HG03571 (cell line): Measurements from ENCODE around the gene C1QTNF4.
"Not testable (repeated sequence)": the region's sequence is repeated elsewhere in the genome, so short reads cannot be mapped to it uniquely, and the experiment has no call there.

Source experiments
- ATAC-seq: cut with Tn5 transposase; IDR thresholded peaks from one replicate; pipeline ENCODE4 v1.9.1; 2021; ENCODE audit not compliant: unreplicated experiment

Gene C1QTNF4

DNA sequence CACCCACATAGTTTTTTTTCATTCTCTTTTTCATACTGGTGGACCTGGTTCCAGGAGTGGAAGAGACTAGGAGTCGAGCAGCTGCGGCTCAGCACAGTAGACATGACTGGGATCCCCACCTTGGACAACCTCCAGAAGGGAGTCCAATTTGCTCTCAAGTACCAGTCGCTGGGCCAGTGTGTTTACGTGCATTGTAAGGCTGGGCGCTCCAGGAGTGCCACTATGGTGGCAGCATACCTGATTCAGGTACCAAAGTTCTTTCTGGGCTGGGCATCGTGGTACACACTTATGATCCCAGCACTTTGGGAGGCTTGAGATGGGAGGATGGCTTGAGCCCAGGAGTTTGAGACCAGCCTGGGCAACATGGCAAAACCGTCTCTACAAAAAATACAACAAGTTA is 24.6 kb downstream of the C1QTNF4 start:
- no peak for ATAC-seq

DNA sequence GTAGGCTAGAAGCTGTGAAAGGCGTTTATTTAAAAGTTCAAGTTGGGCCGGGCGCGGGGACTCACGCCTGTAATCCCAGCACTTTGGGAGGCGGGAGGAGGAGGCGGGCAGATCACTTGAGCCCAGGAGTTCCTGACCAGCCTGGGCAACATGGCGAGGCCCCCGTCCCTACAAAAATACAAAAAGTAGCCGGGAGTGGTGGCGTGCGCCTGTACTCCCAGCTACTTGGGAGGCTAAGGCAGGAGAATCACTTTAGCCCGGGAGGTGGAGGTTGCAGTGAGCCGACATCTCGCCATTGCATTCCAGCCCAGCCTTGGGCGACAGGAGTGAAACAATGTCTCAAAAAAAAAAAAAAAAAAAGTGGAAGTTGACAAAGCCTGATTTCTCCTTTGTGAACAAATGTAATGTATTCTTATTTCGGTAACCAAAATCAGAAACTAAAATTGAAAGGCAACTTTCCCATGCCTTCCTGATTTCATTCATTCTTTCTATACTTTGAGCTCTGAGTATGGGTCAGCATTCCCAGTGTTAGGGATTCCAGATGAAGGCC is 28.0 kb downstream of the C1QTNF4 start:
- ATAC-seq, result peak; percentile 4

DNA sequence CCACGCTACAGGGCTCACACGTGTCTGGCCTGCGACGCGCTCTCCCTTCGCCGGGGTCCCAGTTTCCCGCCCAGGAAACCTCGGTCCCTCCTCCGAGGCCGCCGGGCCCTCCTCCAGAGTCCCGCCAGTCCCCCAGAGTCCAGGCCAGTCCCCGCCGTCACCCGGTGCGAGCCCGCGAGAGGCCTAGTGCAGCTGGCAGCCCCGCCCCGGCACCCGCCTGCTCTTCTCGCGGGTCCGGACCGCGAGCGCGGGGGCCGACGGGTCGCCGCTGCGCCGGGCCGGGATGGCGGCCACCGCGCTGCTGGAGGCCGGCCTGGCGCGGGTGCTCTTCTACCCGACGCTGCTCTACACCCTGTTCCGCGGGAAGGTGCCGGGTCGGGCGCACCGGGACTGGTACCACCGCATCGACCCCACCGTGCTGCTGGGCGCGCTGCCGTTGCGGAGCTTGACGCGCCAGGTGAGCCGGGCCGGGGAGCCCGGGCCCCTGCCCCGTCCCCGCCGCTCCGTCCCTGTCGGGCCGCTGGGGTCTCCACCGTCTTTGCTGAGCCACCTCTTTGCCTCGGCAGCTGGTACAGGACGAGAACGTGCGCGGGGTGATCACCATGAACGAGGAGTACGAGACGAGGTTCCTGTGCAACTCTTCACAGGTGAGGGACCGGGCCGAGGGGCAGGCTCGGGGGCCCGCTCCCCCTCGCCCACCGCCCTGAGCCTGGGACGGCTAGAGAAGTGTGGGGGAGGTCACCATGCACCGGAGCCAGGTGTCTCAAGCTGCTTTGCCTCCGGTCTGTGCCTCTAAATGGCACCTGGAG is 28.7 kb downstream of the C1QTNF4 start, which contains the start of gene PTPMT1:
PTPMT1 (plus strand) TSS at position 260 of the 809 bp plus-strand sequence; CDS start at position 284, 24 bp downstream.
- peak; percentile 87 for ATAC-seq

DNA sequence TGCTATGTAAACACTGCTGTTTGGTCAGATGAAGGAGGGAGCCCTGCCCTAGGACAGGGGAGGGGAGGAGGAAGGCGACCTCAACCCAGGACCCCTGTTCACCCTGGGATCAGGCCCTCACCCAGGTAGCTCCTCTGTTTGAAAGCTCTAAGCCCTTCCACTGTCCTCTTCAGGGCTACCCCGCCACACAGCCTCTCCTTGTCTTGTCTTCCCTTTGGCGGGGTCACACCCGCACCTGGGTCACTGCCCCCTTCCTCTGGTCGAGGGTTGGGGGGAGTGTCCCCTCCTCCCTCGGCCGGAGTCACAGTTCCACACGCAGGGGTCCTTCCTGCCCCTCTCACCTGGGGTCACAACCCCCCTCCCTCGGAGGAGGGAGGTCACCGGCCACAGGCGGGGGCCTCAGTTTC is 29.3 kb downstream of the C1QTNF4 start:
- ATAC-seq, result peak; percentile 12

DNA sequence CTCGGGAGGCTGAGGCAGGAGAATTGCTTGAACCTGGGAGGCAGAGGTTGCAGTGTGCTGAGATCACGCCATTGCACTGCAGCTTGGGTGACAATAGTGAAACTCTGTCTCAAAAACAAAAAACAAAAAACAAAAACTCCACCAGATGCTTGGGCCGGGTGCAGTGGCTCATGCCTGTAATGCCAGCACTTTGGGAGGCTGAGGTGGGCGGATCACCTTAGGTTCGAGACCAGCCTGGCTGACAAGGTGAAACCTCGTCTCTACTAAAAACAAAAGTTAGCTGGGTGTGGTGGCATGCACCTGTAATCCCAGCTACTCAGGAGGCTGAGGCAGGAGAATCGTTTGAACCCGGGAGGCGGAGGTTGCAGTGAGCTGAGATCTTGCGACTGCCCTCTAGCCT is 29.8 kb downstream of the C1QTNF4 start:
- not testable (repeated sequence) for ATAC-seq

DNA sequence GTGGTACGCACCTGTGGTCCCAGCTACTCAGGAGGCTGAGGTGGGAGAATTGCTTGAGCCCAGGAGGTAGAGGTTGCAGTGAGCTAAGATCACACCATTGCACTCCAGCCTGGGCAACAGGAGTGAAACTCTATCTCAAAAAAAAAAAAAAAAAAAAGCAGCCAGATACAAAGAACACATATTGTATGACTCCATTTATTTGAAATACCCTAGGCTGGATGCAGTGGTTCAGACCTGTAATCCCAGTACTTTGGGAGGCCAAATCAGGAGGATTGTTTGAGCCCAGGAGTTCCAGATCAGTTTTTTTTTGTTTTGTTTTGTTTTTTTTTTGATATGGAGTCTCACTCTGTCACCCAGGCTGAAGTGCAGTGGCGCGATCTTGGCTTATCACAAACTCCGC is 31.8 kb downstream of the C1QTNF4 start:
- not testable (repeated sequence) for ATAC-seq

DNA sequence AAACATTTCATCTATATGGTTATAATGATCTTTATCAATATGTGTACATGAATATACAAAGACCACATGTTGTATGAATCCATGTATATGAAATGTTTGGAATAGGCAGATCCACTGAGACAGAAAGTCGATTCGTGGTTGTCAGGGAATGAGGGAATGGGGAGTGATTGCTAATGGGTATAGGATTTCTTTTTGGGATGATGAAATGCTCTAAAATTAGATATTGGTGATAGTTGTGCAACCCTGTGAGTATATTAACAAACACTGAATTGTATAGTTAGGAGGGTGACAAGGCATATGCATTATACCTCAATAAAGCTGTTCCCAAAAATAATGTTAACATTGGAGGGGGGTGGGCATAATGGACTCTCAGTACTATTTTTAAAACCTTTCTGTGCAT is 33.8 kb downstream of the C1QTNF4 start:
- no peak for ATAC-seq

DNA sequence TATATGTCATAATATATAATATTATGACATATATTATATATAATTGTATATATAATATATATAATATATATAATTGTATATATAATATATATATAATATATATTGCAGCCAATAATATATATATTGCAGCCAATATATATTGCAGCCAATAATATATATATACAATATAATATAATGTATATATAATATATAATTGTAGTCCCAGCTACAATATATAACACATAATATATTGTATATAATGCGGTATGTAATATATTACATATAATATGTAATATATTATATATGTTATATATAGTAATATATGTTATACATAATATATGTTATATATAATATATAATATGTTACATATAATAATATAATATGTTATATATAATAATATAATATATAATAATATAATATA is 35.5 kb downstream of the C1QTNF4 start:
- no peak for ATAC-seq

DNA sequence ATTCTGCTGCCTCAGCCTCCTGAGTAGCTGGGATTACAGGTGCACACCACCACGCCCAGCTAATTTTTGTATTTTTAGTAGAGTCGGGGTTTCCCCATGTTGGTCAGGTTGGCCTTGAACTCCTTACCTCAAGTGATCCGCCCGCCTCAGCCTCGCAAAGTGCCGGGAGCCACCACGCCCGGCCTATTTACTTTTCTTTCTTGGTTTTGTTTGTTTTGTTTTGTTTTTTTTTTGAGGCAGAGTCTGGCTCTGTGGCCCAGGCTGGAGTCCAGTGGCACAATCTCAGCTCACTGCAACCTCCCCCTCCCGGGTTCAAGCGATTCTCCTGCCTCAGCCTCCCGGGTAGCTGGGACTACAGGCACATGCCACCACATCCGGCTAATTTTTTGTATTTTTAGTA is 37.2 kb downstream of the C1QTNF4 start:
- not testable (repeated sequence) for ATAC-seq

DNA sequence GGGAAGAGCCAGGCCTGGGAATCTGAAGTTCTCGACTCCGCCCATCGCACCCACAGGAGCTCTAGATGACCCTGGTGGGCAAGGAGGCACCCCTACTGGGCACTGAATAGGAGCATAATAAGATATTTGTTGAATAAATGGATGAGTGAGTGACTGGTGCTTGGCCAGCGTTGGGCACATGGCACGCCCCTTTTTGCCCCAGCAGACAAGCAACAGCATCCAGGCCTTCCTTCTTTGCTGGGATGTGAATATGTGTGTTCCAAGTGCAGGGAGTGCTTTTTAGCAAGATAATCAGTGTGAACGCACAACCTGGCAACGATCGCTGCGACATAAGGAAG is 40.8 kb downstream of the C1QTNF4 start:
- peak; percentile 18 for ATAC-seq

DNA sequence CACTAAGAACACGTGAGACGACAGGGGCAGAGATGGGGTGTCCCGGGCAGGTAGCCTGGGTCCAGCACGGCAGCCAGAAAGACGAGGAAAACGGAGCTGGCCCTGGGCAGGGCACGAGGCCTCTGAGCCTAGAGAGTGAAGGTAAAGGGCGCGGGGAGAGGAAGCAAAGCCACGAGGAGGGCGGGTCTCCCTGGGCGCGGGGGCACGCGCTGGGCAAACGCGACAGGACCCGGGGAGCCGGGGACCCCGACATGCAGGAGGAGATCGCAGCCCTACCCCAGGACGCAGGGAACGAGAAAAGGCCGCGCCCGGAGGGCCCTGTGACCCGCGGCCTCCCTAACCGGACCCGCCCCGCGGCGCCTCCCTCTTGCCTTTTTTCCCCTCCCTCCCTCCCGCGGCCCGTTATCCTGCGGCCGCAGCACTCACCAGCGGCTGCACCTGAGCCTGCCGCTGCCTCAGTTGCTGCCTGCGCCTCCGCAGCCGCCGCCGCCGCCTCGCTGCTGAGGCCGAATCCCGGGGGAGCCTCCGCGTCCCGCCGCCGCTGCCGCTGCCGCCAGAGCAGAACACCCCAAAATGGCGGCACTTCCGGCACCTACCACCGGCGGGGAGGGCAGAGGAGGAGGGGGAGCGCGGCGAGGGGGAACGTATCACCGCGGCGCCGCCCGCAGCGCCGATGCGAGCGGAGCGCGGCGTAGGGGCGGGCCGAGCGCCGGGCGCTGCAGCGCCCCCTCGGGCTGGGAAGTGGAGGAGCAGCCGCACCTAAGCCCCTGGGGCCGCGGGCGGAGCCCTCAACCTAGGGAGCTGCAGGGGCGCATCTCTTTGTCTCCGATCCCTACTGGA is 41.4 kb downstream of the C1QTNF4 start, which contains the start of gene CELF1:
CELF1 (minus strand) TSS at position 567 of the 840 bp plus-strand sequence. CDS start 53,609 bp downstream, outside the sequence.
- ATAC-seq, result peak; percentile 91

DNA sequence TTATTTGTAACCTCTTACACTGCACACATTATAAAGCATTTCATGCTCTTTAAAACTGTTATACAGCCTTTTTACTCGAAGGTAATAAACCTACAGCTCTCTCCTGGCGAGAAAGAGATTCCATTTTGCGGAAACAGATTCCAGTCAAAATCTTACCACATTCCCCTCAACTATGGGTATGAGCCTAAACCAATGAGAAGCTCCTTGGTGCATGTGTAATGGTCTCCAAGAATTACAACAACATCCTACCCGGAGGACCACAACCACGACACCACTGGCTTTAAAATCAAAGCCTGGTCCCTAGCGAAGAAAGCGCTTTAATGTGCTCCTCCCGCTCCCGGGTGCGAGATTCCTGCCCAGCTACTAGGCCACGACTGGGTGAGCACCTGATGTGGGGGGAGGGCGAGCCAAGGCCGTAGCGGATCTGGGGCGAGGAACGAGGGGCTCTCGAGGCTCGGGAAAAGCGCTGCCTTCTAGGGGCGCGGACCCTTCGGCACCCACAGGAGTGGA is 42.1 kb downstream of the C1QTNF4 start:
- no peak for ATAC-seq

DNA sequence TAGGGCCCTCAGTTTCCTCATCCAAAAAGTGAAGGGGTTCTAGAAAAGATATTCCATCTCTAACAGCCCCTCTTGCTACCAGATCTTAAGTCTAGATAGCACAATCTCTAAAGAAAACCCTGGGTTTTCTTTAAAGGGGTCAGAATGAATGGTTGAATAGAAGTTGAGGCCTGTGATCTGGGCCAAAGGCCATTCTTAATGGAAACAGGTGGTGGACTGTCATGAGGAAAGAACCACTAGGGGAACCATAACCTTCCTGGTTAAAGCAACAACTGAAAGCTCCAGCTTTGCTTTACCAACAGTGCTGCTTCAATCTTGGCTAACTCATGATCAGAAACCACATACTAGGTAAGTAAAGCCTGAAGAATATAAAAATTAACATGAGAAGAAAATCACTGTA is 43.1 kb downstream of the C1QTNF4 start:
- ATAC-seq, result no peak

DNA sequence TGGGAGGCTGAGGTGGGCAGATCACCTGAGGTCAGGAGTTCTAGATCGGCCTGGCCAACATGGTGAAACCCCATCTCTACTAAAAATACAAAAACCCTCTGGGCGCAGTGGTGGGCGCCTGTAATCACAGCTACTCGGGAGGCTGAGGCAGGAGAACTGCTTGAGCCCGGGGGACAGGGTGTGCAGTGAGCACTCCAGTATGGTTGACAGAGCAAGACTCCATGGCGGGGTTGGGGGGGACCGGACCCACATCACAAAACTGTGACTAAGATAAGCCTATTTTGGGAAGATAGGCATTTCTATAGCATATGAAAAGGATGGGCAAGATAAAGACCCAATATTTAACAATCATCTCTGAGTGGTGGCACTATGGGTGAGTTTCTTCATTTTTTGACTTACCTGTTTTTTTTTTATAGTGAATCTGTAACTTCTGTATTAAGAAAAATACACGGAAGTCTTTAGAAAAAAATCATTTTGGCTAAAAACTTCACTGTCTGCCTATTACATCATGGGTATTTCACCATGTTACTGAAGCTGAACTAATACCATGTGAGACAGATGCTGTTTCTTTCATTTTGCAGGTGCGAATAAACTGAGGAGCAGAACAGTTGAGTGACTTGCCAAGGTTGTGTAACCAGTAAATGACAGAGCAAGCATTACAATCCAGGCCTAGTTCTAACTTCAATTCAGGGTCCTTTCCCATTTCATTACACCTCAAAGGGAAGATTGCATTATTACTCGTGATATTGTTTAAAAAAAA is 43.7 kb downstream of the C1QTNF4 start:
- ATAC-seq, result no peak

DNA sequence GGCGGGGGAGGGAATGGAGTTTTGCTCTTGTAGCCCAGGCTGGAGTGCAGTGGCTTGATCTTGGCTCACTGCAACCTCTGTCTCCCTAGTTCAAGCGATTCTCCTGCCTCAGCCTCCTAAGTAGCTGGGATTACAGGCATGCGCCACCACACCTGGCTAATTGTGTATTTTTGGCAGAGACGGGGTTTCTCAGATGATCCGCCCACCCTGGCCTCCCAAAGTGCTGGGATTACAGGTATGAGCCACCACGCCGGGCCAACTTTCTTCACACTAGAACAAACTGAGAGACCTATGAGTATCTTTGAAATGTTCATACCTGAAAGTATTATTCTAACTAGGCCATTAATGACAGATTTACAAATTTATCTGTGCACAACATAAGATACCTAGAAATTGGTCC is 47.9 kb downstream of the C1QTNF4 start:
- not testable (repeated sequence) for ATAC-seq

DNA sequence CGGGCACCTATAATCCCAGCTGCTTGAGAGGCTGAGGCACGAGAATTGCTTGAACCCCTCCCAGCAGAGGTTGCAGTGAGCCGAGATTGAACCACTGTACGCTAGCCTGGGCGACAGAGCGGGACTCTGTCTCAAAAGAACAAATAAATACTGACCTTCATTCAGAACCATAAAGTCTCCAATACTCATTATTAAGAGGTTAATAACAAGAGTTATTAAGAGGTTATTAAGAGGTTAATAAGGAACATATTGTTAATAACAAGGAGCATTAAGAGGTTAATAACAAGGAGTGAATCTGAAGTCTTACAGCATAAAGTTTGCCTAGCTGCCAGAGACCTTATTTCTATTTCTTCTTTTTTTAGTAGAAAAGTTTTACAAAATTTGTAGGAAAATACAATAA is 48.9 kb downstream of the C1QTNF4 start:
- no peak for ATAC-seq

DNA sequence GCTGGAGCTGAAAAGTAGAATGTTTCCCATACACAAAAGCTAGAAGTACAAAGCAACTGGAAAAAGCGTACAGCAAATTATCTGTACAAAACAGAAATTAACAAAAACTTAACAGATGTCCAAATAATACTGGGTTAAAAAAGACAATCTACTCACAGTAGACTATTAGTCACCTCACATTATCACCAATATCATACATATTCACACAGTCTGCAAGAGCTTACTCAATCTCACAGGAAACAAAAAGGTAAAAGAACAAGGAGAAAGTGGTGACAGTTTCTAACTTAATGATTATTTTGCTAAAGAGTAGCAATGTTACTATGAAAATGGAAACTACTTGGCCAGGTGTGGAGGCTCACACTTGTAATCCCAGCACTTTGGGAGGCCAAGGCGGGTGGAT is 53.1 kb downstream of the C1QTNF4 start:
- no peak for ATAC-seq

DNA sequence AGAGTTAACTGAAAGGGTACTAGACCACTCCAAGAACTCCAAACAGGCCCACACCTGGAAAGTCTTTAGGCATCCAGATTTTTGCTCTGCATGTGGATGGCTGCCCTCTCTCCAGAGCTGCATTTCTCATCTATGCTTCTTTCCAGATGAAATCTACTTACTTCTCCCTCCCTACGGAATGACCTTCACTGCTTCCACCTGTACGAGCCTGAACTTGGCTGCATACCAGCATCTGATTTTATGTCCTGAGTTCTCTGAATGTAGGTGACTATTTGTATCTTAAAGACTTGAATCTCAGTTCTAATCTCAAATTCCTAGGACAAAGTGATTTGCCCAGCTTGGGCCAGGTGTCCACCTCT is 54.6 kb downstream of the C1QTNF4 start:
- ATAC-seq, result no peak
